HCT116 (cell line): ENCODE measurements around the gene DGKZ. TPM values are rescaled to one million over a fixed set of nuclear protein-coding genes. Genes with fewer than 3 reads are reported as not detected.

ENCODE experiments used
- ATAC-seq: fragments of 200-7000 bp; cut with Tn5 transposase; 2 replicates; pipeline ENCODE4 v1.9.1; 2020; ENCODE audit warnings: mild to moderate bottlenecking, moderate library complexity
- BruUV-seq: library from RNA; stranded (reverse); fragments of 400-500 nt; replicated peaks from 2 replicates; lab custom pipeline; 2021; lab: Mats Ljungman, UMichigan
- CTCF ChIA-PET: fragments of 300-600 bp; sonication (Branson Sonifier 250); formaldehyde crosslinking; loops from one replicate; lab custom pipeline; 2021; ENCODE audit warnings: antibody characterized with exemption; lab: Charles Lee
- POLR2A ChIA-PET: fragments of 300-600, 350-600 bp; sonication (Branson Sonifier 250); formaldehyde crosslinking; loops from one replicate; lab custom pipeline; 2021; ENCODE audit warnings: antibody characterized with exemption; lab: Charles Lee
- RAD21 ChIA-PET, 2 experiments: fragments of 300-600 bp; sonication (Branson Sonifier 250); formaldehyde crosslinking; loops; one replicate each; lab custom pipeline; 2023; ENCODE audit warnings: low total read pairs in 2 of 2; ENCODE audit not compliant: uncharacterized antibody in 2 of 2, unreplicated experiment in 2 of 2, low non-redundant PET in 1 of 2; lab: Charles Lee
- DNase-seq: peaks from one replicate; pipeline ENCODE4 v3.0.0-alpha.2; 2010; ENCODE audit warnings: low read depth, low spot score
- H2AFZ ChIP-seq: fragments of 200-600 bp; shearing (Covaris generic), sonication (generic); 2 replicates; pipeline ENCODE4 v1.6.1; 2017; ENCODE audit warnings: low read depth, mixed run types, mixed read lengths, antibody characterized with exemption, low read length; ENCODE audit not compliant: poor library complexity, severe bottlenecking
- H3K27ac ChIP-seq: 2 replicates; pipeline ENCODE4 v1.5.1; 2012; ENCODE audit warnings: low read depth, low read length
- H3K27me3 ChIP-seq: fragments of 200-600 bp; sonication (generic); 2 replicates; pipeline ENCODE4 v1.6.1; 2016; ENCODE audit warnings: mixed run types, low read length, mixed read lengths; ENCODE audit not compliant: insufficient read depth
- H3K36me3 ChIP-seq, 2 experiments: fragments of 200-500 bp in 1 of 2; fragments of 200-600 bp in 1 of 2; sonication (Bioruptor generic) in 1 of 2; sonication (generic) in 1 of 2; 2 replicates each; pipeline versions ENCODE4 v1.5.1 to v1.6.1; 2014 to 2016; ENCODE audit warnings: low read length in 2 of 2, inconsistent platforms in 1 of 2, mixed read lengths in 1 of 2, mixed run types in 1 of 2; ENCODE audit not compliant: insufficient read depth in 2 of 2, control insufficient read depth in 1 of 2
- H3K4me1 ChIP-seq, 2 experiments: fragments of 200-600 bp in 1 of 2; sonication (generic) in 1 of 2; 2 replicates each; pipeline versions ENCODE4 v1.5.1 to v1.6.1; 2012 to 2017; ENCODE audit warnings: low read length in 2 of 2, inconsistent platforms in 1 of 2, mild to moderate bottlenecking in 1 of 2, mixed read lengths in 1 of 2, mixed run types in 1 of 2, moderate library complexity in 1 of 2; ENCODE audit not compliant: insufficient read depth in 2 of 2, control insufficient read depth in 1 of 2
- H3K4me2 ChIP-seq: fragments of 200-600 bp; sonication (generic); 2 replicates; pipeline ENCODE4 v1.6.1; 2017; ENCODE audit warnings: mixed run types, low read length, mixed read lengths
- H3K4me3 ChIP-seq, 2 experiments: fragments of 200-600 bp in 1 of 2; sonication (generic) in 1 of 2; replicated peaks in 1 of 2; 2 replicates each; pipeline ENCODE4 v1.5.1; 2011 to 2016; ENCODE audit warnings: low read length in 2 of 2, control low read depth in 1 of 2, low read depth in 1 of 2, mild to moderate bottlenecking in 1 of 2, mixed read lengths in 1 of 2, mixed run types in 1 of 2
- H3K79me2 ChIP-seq: fragments of 200-600 bp; sonication (generic); 2 replicates; pipeline ENCODE4 v1.6.1; 2017; ENCODE audit warnings: mild to moderate bottlenecking, mixed run types, low read length, moderate library complexity, mixed read lengths; ENCODE audit not compliant: insufficient read depth
- H3K9ac ChIP-seq: fragments of 200-600 bp; sonication (generic); 2 replicates; pipeline ENCODE4 v1.6.1; 2016; ENCODE audit warnings: low read length, mixed read lengths
- H3K9me2 ChIP-seq: fragments of 200-600 bp; sonication (generic), shearing (Covaris generic); 2 replicates; pipeline ENCODE4 v1.6.1; 2017; ENCODE audit warnings: mixed run types, mild to moderate bottlenecking, moderate library complexity; ENCODE audit not compliant: insufficient read depth
- H3K9me3 ChIP-seq, 2 experiments: fragments of 200-500 bp in 1 of 2; fragments of 200-600 bp in 1 of 2; sonication (Bioruptor generic) in 1 of 2; sonication (generic) in 1 of 2; 2 replicates each; pipeline ENCODE4 v1.6.1; 2014 to 2017; ENCODE audit warnings: low read length in 2 of 2, mixed read lengths in 2 of 2, inconsistent platforms in 1 of 2, low read depth in 1 of 2, mild to moderate bottlenecking in 1 of 2, mixed run types in 1 of 2, moderate library complexity in 1 of 2; ENCODE audit not compliant: control insufficient read depth in 1 of 2, insufficient read depth in 1 of 2
- H4K20me1 ChIP-seq: fragments of 200-600 bp; sonication (generic), shearing (Covaris generic); 2 replicates; pipeline ENCODE4 v1.6.1; 2017; ENCODE audit warnings: mixed run types, mild to moderate bottlenecking, moderate library complexity; ENCODE audit not compliant: insufficient read depth
- EZH2 ChIP-seq: fragments of 200-600 bp; sonication (generic); IDR thresholded peaks from 2 replicates; pipeline ENCODE4 v1.6.1; 2017; ENCODE audit warnings: antibody characterized with exemption, mixed run types
- POLR2AphosphoS5 ChIP-seq: IDR thresholded peaks from 2 replicates; pipeline ENCODE4 v1.6.1; 2011; ENCODE audit warnings: mild to moderate bottlenecking, low read depth, low read length, moderate library complexity
- intact Hi-C: fragments of 100-400 bp; cut with micrococcal nuclease; formaldehyde crosslinking; loops from 2 replicates; pipeline ENCODE4 v1.10.0; 2022
- total RNA-seq: library from RNA; stranded (reverse); gene quantifications from one replicate; pipeline ENCODE4 v1.2.1, GENCODE V29; 2021; ENCODE audit not compliant: unreplicated experiment

DGKZ gene
- total RNA-seq, 1 experiment from 2014 or later: 70.2 TPM

GRCh38 chr11:46343520-46343919, 3.7 kb upstream of the DGKZ start:
- no peaks in the 10 kb centered on the region for H4K20me1 ChIP-seq
- no peak for TF ChIP-seq POLR2AphosphoS5
- peaks cover 10% of the 10 kb centered on the region for H3K79me2 ChIP-seq
- DNase-seq (no peak), ATAC-seq (no peak)
- peaks cover 7 to 24% of the 10 kb centered on the region in 2 experiments; a peak in 3 of 4 replicates for H3K4me1 ChIP-seq
- no peak overlapping the region for H3K4me3 ChIP-seq
- no peak overlapping the region for H3K4me2 ChIP-seq
- no peaks in the 10 kb centered on the region for H3K9me2 ChIP-seq
- no peaks in the 10 kb centered on the region for H3K36me3 ChIP-seq
- intact Hi-C loops: no loop called here
- no peak overlapping the region for H3K27ac ChIP-seq
- BruUV-seq: no TSS peak
- H2AFZ ChIP-seq: no peak overlapping the region
- no peaks in the 10 kb centered on the region for H3K27me3 ChIP-seq
- no peak overlapping the region for H3K9ac ChIP-seq
- POLR2A ChIA-PET: interaction anchor here (0.7 to 1.3 kb wide), 2 partner anchors 35 to 100 kb away, joined by 3 to 4 read pairs; no protein-coding TSS in a partner anchor
- no peaks in the 10 kb centered on the region for H3K9me3 ChIP-seq
- RAD21 ChIA-PET: no interaction called here
- CTCF ChIA-PET: interaction anchor here (1.1 to 2.3 kb wide), 2 partner anchors 28 to 105 kb away, joined by 3 to 8 read pairs; no protein-coding TSS in a partner anchor

GRCh38 chr11:46345131-46345597, 2.1 kb upstream of the DGKZ start:
- Histone ChIP-seq H2AFZ (no peak overlapping the region), H3K79me2 (peaks cover 26% of the 10 kb centered on the region), H3K9ac (no peak overlapping the region), H3K9me2 (no peaks in the 10 kb centered on the region), H3K4me3 (no peak overlapping the region), H3K9me3 (no peaks in the 10 kb centered on the region), H3K36me3 (no peaks in the 10 kb centered on the region), H3K27me3 (no peaks in the 10 kb centered on the region), H4K20me1 (no peaks in the 10 kb centered on the region), H3K27ac (no peak overlapping the region), H3K4me2 (no peak overlapping the region), H3K4me1 (peaks cover 14 to 22% of the 10 kb centered on the region in 2 experiments; a peak in 3 of 4 replicates)
- ChIA-PET RAD21 (no interaction called here), POLR2A (no interaction called here), CTCF (interaction anchor here (1.2 kb wide), 1 partner anchor 35 kb away, joined by 4 read pairs; no protein-coding TSS in a partner anchor)
- no peak for DNase-seq
- TF ChIP-seq EZH2: no peak
- no TSS peak for BruUV-seq
- ATAC-seq: no peak
- intact Hi-C loops: no loop called here
